ENCODE data around the gene ENOPH1. TPM values are rescaled to one million over a fixed set of nuclear protein-coding genes. Genes with fewer than 3 reads are reported as not detected.
"Not testable (repeated sequence)": the region's sequence is repeated elsewhere in the genome, so short reads cannot be mapped to it uniquely, and the experiment has no call there.

Gene ENOPH1
- total RNA-seq, 2 donors from 2014 or later, result 48.0 to 61.1 TPM

GRCh38 chr4:82473621-82474164, 43.3 kb downstream of the ENOPH1 start:
- H3K4me1 Mint-ChIP-seq, result peaks cover 4% of the 10 kb centered on the region
- no peaks in the 10 kb centered on the region for H3K36me3 Mint-ChIP-seq (ENCODE audit: low read depth)
- H3K4me3 Mint-ChIP-seq, result no peak overlapping the region
- no peaks in the 10 kb centered on the region for H3K9me3 Mint-ChIP-seq
- no peaks in the 10 kb centered on the region for H3K27me3 Mint-ChIP-seq
- no peak overlapping the region for H3K27ac Mint-ChIP-seq
- no peak for ATAC-seq (replicated peaks)

- not testable (repeated sequence) for H3K27ac Mint-ChIP-seq; ATAC-seq (replicated peaks); H3K9me3 Mint-ChIP-seq; H3K4me1 Mint-ChIP-seq; H3K27me3 Mint-ChIP-seq; H3K4me3 Mint-ChIP-seq; H3K36me3 Mint-ChIP-seq (ENCODE audit: low read depth)
Measured at GRCh38 chr4:82475931-82476330, 45.5 kb downstream of the ENOPH1 start.

GRCh38 chr4:82477469-82477868, 47.1 kb downstream of the ENOPH1 start:
- H3K27me3 Mint-ChIP-seq; H3K4me3 Mint-ChIP-seq; H3K4me1 Mint-ChIP-seq; H3K36me3 Mint-ChIP-seq (ENCODE audit: low read depth); H3K9me3 Mint-ChIP-seq; H3K27ac Mint-ChIP-seq; ATAC-seq (replicated peaks): not testable (repeated sequence)

GRCh38 chr4:82479562-82479961, 49.2 kb downstream of the ENOPH1 start:
- ATAC-seq (replicated peaks), result no peak
- H3K4me1 Mint-ChIP-seq, result peaks cover 4% of the 10 kb centered on the region
- no peak overlapping the region for H3K27ac Mint-ChIP-seq
- H3K36me3 Mint-ChIP-seq (ENCODE audit: low read depth), result no peaks in the 10 kb centered on the region
- no peak overlapping the region for H3K4me3 Mint-ChIP-seq
- no peaks in the 10 kb centered on the region for H3K9me3 Mint-ChIP-seq
- no peaks in the 10 kb centered on the region for H3K27me3 Mint-ChIP-seq

DNA sequence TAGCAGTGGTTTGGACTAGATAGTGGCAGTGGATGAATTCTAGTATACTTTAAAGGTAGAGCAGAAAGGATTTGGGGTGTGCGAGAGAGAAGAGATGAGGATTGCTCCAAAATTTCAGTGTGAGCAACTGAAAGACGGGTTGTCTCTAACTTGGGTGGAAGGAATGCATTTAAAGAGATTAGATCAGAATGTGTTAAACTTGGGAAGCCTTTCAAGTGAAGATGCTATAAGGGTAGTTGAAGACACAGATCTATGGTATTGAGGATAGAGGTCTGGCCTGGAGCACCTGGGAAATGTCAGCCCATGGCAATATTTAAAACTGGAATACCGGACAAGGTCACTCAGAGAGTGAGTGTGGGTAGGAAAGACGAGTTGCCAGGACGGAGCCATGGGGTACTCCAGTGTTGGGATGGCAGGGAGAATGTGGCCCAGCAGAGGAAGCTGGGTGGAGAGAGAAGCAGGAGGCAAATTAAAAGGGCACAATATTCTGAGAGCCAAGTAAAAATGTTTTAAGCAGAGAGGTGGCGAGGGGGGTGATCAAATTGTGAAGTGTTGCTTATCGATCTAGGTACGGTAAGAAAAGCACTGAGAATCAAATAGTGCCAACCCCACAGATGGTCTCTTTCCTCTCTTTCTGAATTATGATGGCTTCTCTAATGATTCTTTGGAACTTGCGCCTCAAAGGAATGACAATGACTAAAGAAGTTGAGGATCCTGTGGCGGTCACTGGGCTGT, 50.5 kb downstream of the ENOPH1 start:
- no peak overlapping the region for H3K4me3 Mint-ChIP-seq
- H3K4me1 Mint-ChIP-seq, result no peaks in the 10 kb centered on the region
- no peaks in the 10 kb centered on the region for H3K27me3 Mint-ChIP-seq
- no peaks in the 10 kb centered on the region for H3K36me3 Mint-ChIP-seq (ENCODE audit: low read depth)
- no peak for ATAC-seq (replicated peaks)
- no peaks in the 10 kb centered on the region for H3K9me3 Mint-ChIP-seq
- H3K27ac Mint-ChIP-seq, result no peak overlapping the region

- Mint-ChIP-seq H3K27ac (no peak overlapping the region), H3K4me3 (no peak overlapping the region), H3K36me3 (ENCODE audit: low read depth) (no peaks in the 10 kb centered on the region), H3K4me1 (no peaks in the 10 kb centered on the region), H3K27me3 (no peaks in the 10 kb centered on the region), H3K9me3 (no peaks in the 10 kb centered on the region)
- no peak for ATAC-seq (replicated peaks)
Measured at GRCh38 chr4:82481506-82481840, 51.1 kb downstream of the ENOPH1 start.

DNA sequence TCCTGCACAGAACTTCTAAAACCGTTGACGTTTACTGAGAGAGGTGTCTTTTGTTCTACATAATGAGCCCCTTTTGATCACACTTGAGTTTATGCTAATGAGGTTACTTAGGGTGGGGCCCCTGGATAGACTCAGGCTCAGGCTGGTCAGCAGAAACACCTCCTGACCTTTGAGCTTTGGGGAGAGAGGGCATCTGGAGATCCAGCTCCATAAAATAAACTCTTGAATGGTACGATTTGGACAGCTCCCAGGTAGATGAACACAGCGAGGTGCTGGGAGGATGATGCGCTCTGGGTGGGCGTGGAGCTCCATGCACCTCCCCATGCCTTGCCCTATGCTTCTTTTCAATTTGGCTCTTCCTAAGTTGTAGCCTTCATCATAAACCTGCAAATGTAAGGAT, 52.0 kb downstream of the ENOPH1 start:
- no peaks in the 10 kb centered on the region for H3K27me3 Mint-ChIP-seq
- H3K27ac Mint-ChIP-seq, result no peak overlapping the region
- H3K4me3 Mint-ChIP-seq, result no peak overlapping the region
- no peaks in the 10 kb centered on the region for H3K9me3 Mint-ChIP-seq
- H3K36me3 Mint-ChIP-seq (ENCODE audit: low read depth), result no peaks in the 10 kb centered on the region
- ATAC-seq (replicated peaks), result no peak
- no peaks in the 10 kb centered on the region for H3K4me1 Mint-ChIP-seq

GRCh38 chr4:82484996-82485783, 54.8 kb downstream of the ENOPH1 start:
- no peak overlapping the region for H3K27ac Mint-ChIP-seq
- H3K4me1 Mint-ChIP-seq, result no peaks in the 10 kb centered on the region
- no peaks in the 10 kb centered on the region for H3K36me3 Mint-ChIP-seq (ENCODE audit: low read depth)
- no peaks in the 10 kb centered on the region for H3K27me3 Mint-ChIP-seq
- ATAC-seq (replicated peaks), result no peak
- H3K9me3 Mint-ChIP-seq, result no peaks in the 10 kb centered on the region
- H3K4me3 Mint-ChIP-seq, result no peak overlapping the region

DNA sequence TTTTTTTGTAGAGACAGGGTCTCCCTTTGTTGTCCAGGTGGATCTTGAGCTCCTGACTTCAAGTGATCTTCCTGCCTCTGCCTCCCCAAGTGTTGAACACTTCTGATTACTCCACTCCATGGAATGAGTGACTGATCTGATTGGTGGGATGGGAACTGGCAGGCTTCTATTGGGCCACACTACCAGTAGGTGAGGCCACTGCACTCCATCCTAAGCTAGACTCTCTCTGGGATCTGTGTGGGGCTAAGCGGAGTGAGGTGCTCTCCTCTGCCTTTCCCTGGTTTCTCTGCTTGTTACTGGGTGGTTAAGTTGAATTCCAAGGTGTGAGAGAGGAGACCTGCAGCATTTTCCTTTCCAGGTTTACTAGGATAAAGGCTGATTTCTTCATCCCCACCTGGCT, 58.7 kb downstream of the ENOPH1 start:
- H3K27ac Mint-ChIP-seq, result no peak overlapping the region
- no peaks in the 10 kb centered on the region for H3K27me3 Mint-ChIP-seq
- H3K4me1 Mint-ChIP-seq, result no peaks in the 10 kb centered on the region
- no peak overlapping the region for H3K4me3 Mint-ChIP-seq
- no peaks in the 10 kb centered on the region for H3K36me3 Mint-ChIP-seq (ENCODE audit: low read depth)
- H3K9me3 Mint-ChIP-seq, result no peaks in the 10 kb centered on the region
- ATAC-seq (replicated peaks), result no peak

DNA sequence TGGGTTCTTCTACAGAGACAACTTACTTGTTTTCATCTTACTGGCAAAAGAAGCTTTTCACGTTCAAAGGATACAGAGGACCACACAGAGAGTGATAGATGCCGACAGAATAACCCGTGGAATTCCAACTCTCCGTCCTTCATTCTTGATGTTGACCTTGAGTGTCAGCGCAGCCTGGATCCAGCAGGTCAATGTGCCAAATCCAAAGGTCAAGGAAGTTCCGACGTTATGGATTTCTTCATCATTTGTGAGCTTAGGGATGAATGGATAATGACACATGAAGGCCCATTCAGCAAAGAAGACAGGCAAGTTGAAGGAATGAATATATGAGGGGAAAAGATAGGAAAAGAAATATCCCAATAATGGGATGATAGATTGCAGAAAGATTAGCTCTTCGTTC, 59.6 kb downstream of the ENOPH1 start:
- Mint-ChIP-seq H3K4me1 (no peaks in the 10 kb centered on the region), H3K27ac (no peak overlapping the region), H3K36me3 (ENCODE audit: low read depth) (no peaks in the 10 kb centered on the region), H3K4me3 (no peak overlapping the region), H3K9me3 (no peaks in the 10 kb centered on the region), H3K27me3 (no peaks in the 10 kb centered on the region)
- no peak for ATAC-seq (replicated peaks)

DNA sequence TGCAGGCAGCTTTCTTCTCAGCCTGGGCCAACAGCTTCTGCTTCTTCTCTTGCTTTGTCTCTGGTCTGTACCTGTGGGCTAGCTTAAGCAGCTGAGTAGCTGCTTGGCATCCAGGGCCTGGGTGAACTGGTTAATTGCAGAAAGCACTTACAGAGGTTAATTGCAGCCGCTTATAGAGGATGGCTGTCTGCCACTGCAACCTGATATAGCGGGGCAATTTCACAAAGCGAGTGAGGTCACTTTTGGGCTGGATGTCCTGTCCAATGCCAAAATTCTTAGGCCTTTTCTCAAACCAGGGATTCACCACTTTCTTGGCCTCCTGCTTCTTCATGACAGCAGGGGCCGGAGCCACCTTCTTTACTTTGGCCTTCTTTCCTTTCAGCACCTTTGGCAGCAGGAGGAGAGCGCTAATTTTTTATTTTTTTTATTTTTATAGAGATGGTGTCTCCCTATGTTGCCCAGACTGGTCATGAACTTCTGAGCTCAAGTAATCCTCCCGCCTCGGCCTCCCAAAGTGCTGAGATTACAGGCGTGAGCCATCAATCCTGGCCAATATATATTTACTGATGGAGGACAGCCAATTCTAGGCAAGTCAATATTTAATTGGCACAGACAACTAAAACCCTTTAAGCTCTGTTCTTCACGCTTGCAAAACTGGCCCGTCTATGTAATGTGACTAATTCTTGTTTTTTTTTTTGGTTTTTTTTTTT, 61.0 kb downstream of the ENOPH1 start:
- H3K36me3 Mint-ChIP-seq (ENCODE audit: low read depth), result no peaks in the 10 kb centered on the region
- no peak for ATAC-seq (replicated peaks)

GRCh38 chr4:82493721-82494425, 63.5 kb downstream of the ENOPH1 start:
- H3K4me1 Mint-ChIP-seq, result no peaks in the 10 kb centered on the region
- no peaks in the 10 kb centered on the region for H3K27me3 Mint-ChIP-seq
- no peak overlapping the region for H3K4me3 Mint-ChIP-seq
- H3K27ac Mint-ChIP-seq, result no peak overlapping the region
- ATAC-seq (replicated peaks), result no peak
- H3K9me3 Mint-ChIP-seq, result no peaks in the 10 kb centered on the region
- no peaks in the 10 kb centered on the region for H3K36me3 Mint-ChIP-seq (ENCODE audit: low read depth)

More for the DNA sequence above, 61.0 kb downstream of the ENOPH1 start:
- H3K9me3 Mint-ChIP-seq, result no peaks in the 10 kb centered on the region
- H3K4me1 Mint-ChIP-seq, result no peaks in the 10 kb centered on the region
- no peak overlapping the region for H3K4me3 Mint-ChIP-seq
- H3K27me3 Mint-ChIP-seq, result no peaks in the 10 kb centered on the region
- H3K27ac Mint-ChIP-seq, result no peak overlapping the region

DNA sequence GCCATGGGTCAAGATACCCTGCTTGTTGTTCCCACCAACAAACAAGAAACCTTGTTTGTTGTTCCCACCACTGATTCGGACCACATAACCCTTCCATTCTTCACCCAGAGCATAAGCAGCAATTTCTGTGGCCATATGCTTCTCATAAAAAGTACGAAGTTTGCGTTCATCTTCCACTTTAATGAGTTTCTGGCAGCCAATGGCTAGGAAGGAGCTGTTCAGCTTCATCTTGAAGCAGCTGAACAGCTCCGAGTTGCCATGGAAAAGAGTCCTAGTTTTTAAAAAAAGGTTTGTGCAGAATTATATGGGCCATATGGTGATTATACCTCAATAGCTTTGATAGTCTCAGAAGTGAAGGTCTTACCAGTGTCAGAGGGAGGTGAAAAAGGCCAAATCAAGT, 65.3 kb downstream of the ENOPH1 start:
- no peak for ATAC-seq (replicated peaks)
- Mint-ChIP-seq H3K36me3 (ENCODE audit: low read depth) (no peaks in the 10 kb centered on the region), H3K27me3 (no peaks in the 10 kb centered on the region), H3K4me3 (no peak overlapping the region), H3K4me1 (no peaks in the 10 kb centered on the region), H3K27ac (no peak overlapping the region), H3K9me3 (no peaks in the 10 kb centered on the region)

- H3K27ac Mint-ChIP-seq, result no peak overlapping the region
- no peak overlapping the region for H3K4me3 Mint-ChIP-seq
- no peaks in the 10 kb centered on the region for H3K36me3 Mint-ChIP-seq (ENCODE audit: low read depth)
- H3K27me3 Mint-ChIP-seq, result no peaks in the 10 kb centered on the region
- H3K9me3 Mint-ChIP-seq, result no peaks in the 10 kb centered on the region
- H3K4me1 Mint-ChIP-seq, result no peaks in the 10 kb centered on the region
- ATAC-seq (replicated peaks), result no peak
Measured at GRCh38 chr4:82496349-82496748, 66.0 kb downstream of the ENOPH1 start.

Data from activated T-helper 17 cell treated with anti-CD3 and anti-CD28 coated beads, Interleukin-2, amount 50 U/mL, for 72 hours (primary cell).